Progenitor cell of endocrine pancreas (in vitro differentiated cells): ENCODE measurements around the gene PPIP5K2. TPM values are rescaled to one million over a fixed set of nuclear protein-coding genes. Genes with fewer than 3 reads are reported as not detected.
A peak's percentile ranks its signal among the peaks of the same experiment; 100 is the strongest.
"Not testable (repeated sequence)": the region's sequence is repeated elsewhere in the genome, so short reads cannot be mapped to it uniquely, and the experiment has no call there.

ENCODE experiments used
- DNase-seq: peaks from one replicate; pipeline ENCODE4 v3.0.0; 2021; ENCODE audit warnings: low spot score; ENCODE audit not compliant: unreplicated experiment
- H3K27ac Mint-ChIP-seq: 2 replicates; pipeline ENCODE4 v1.8.0; 2021; ENCODE audit warnings: mild to moderate bottlenecking, moderate library complexity, mixed read lengths
- H3K27me3 Mint-ChIP-seq: 2 replicates; pipeline ENCODE4 v1.8.0; 2021; ENCODE audit warnings: mixed read lengths
- H3K36me3 Mint-ChIP-seq: 2 replicates; pipeline ENCODE4 v1.8.0; 2022; ENCODE audit warnings: mixed read lengths; ENCODE audit not compliant: insufficient read depth
- H3K4me1 Mint-ChIP-seq: 2 replicates; pipeline ENCODE4 v1.8.0; 2021; ENCODE audit warnings: low read depth, mixed read lengths
- H3K4me3 Mint-ChIP-seq: 2 replicates; pipeline ENCODE4 v1.8.0; 2021; ENCODE audit warnings: low read depth, mild to moderate bottlenecking, moderate library complexity, mixed read lengths
- H3K9me3 Mint-ChIP-seq: 2 replicates; pipeline ENCODE4 v1.8.0; 2021; ENCODE audit warnings: low read depth, mixed read lengths
- total RNA-seq: library from RNA; stranded (reverse); gene quantifications from 2 replicates; pipeline ENCODE4 v1.2.1, GENCODE V29; 2021
- TF ChIP-seq, protein P1 (sequence below): fragments of 200-600 bp; sonication (generic); IDR thresholded peaks from one replicate; pipeline ENCODE4 v1.5.0; 2021; ENCODE audit warnings: antibody characterized with exemption, mild to moderate bottlenecking; ENCODE audit not compliant: unreplicated experiment

The PPIP5K2 gene
- total RNA-seq, 1 donor from 2014 or later, result 89.2 TPM

GRCh38 chr5:103139264-103139865 lies 19.3 kb downstream of the PPIP5K2 start:
- H3K27ac Mint-ChIP-seq, result no peak overlapping the region
- H3K4me3 Mint-ChIP-seq, result no peak overlapping the region
- TF ChIP-seq, protein P1, sequence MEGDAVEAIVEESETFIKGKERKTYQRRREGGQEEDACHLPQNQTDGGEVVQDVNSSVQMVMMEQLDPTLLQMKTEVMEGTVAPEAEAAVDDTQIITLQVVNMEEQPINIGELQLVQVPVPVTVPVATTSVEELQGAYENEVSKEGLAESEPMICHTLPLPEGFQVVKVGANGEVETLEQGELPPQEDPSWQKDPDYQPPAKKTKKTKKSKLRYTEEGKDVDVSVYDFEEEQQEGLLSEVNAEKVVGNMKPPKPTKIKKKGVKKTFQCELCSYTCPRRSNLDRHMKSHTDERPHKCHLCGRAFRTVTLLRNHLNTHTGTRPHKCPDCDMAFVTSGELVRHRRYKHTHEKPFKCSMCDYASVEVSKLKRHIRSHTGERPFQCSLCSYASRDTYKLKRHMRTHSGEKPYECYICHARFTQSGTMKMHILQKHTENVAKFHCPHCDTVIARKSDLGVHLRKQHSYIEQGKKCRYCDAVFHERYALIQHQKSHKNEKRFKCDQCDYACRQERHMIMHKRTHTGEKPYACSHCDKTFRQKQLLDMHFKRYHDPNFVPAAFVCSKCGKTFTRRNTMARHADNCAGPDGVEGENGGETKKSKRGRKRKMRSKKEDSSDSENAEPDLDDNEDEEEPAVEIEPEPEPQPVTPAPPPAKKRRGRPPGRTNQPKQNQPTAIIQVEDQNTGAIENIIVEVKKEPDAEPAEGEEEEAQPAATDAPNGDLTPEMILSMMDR, result peak; percentile 96
- no peaks in the 10 kb centered on the region for H3K4me1 Mint-ChIP-seq
- DNase-seq, result peak; percentile 65
- H3K36me3 Mint-ChIP-seq, result peaks cover 26% of the 10 kb centered on the region
- no peaks in the 10 kb centered on the region for H3K27me3 Mint-ChIP-seq
- H3K9me3 Mint-ChIP-seq, result no peaks in the 10 kb centered on the region

- not testable (repeated sequence) for H3K9me3 Mint-ChIP-seq, H3K27me3 Mint-ChIP-seq, H3K27ac Mint-ChIP-seq, H3K4me1 Mint-ChIP-seq, DNase-seq, H3K4me3 Mint-ChIP-seq
- peaks cover 22% of the 10 kb centered on the region for H3K36me3 Mint-ChIP-seq
These were observed 22.0 kb downstream of the PPIP5K2 start for GRCh38 chr5:103142132-103142531.

DNA sequence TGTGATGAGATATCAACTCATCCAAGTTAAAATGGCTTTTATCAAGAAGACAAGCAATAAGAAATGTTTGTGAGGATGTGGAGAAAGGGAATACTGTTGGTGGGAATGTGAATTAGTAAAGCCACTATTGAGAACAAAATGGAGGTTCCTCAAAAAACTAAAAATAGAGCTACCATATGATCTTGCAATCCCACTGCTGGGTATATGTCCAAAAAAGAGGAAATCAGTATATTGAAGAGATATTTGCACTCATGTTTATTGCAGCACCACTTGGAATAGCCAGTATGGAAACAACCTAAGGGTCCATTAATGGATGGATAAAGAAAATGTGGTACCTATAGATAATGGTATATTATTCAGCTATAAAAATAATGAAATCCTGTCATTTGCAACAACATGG lies 25.1 kb downstream of the PPIP5K2 start:
- Mint-ChIP-seq H3K4me3 (no peak overlapping the region), H3K27me3 (no peaks in the 10 kb centered on the region), H3K9me3 (no peaks in the 10 kb centered on the region), H3K27ac (no peak overlapping the region), H3K36me3 (peaks cover 12% of the 10 kb centered on the region), H3K4me1 (no peaks in the 10 kb centered on the region)
- TF ChIP-seq, protein P1, result no peak
- no peak for DNase-seq

- H3K9me3 Mint-ChIP-seq, result no peaks in the 10 kb centered on the region
- H3K4me1 Mint-ChIP-seq, result no peaks in the 10 kb centered on the region
- H3K36me3 Mint-ChIP-seq, result peaks cover 2% of the 10 kb centered on the region
- TF ChIP-seq, protein P1, result no peak
- no peak for DNase-seq
- no peaks in the 10 kb centered on the region for H3K27me3 Mint-ChIP-seq
- H3K4me3 Mint-ChIP-seq, result no peak overlapping the region
- H3K27ac Mint-ChIP-seq, result no peak overlapping the region
These were observed 28.1 kb downstream of the PPIP5K2 start for GRCh38 chr5:103148213-103148612.

DNA sequence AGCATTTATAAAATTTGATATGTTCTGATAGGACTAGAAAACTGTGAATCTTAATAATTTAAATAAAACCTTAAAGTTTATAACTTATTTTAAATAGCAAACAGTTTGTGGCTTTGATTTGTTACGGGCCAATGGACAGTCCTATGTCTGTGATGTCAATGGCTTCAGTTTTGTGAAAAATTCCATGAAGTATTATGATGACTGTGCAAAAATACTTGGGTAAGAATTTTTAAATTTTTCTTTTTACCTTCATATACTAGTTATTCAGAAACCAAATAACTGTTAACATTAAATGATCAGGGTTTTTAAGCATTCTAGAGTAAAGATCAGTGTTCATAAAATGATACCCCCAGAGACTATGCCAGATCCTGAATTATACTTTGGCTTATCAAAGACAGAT lies 31.1 kb downstream of the PPIP5K2 start:
- no peaks in the 10 kb centered on the region for H3K4me1 Mint-ChIP-seq
- TF ChIP-seq, protein P1, result no peak
- H3K27me3 Mint-ChIP-seq, result no peaks in the 10 kb centered on the region
- H3K36me3 Mint-ChIP-seq, result peaks cover 5% of the 10 kb centered on the region
- no peak for DNase-seq
- no peak overlapping the region for H3K4me3 Mint-ChIP-seq
- H3K27ac Mint-ChIP-seq, result no peak overlapping the region
- no peaks in the 10 kb centered on the region for H3K9me3 Mint-ChIP-seq

DNA sequence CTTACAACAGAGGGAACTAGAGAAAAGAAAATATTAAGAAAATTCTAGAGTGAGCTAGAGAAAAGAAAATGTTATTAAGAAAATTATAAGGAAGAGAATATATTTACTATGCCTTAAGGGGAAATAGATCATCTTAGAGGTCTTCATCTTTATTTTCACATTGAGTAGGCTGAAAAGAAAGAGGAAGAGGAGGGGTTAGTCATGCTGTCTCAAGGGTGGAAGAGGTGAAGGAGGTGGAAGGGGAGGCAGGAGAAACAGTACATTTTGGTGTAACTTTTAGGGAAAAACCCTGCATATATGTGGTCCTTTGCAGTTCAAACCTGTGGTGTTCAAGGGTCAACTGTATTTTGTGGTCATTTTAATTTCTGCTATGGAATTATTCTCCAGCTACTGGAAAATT lies 46.6 kb downstream of the PPIP5K2 start:
- no peaks in the 10 kb centered on the region for H3K27me3 Mint-ChIP-seq
- TF ChIP-seq, protein P1, result no peak
- H3K27ac Mint-ChIP-seq, result no peak overlapping the region
- H3K9me3 Mint-ChIP-seq, result no peaks in the 10 kb centered on the region
- no peak overlapping the region for H3K4me3 Mint-ChIP-seq
- H3K4me1 Mint-ChIP-seq, result no peaks in the 10 kb centered on the region
- H3K36me3 Mint-ChIP-seq, result peaks cover 13% of the 10 kb centered on the region
- no peak for DNase-seq
